HTR-8/SVneo (cell line): ENCODE data around the gene TSEN15.

Experiments used
- DNase-seq: peaks from one replicate; pipeline ENCODE4 v3.0.0; 2011; ENCODE audit warnings: low spot score, mixed read lengths; ENCODE audit not compliant: insufficient read length
- FAIRE-seq: peaks from 2 replicates; lab custom pipeline; 2011; peaks lifted over from hg19 to GRCh38; lab: Jason Lieb, UNC

The TSEN15 gene

DNA sequence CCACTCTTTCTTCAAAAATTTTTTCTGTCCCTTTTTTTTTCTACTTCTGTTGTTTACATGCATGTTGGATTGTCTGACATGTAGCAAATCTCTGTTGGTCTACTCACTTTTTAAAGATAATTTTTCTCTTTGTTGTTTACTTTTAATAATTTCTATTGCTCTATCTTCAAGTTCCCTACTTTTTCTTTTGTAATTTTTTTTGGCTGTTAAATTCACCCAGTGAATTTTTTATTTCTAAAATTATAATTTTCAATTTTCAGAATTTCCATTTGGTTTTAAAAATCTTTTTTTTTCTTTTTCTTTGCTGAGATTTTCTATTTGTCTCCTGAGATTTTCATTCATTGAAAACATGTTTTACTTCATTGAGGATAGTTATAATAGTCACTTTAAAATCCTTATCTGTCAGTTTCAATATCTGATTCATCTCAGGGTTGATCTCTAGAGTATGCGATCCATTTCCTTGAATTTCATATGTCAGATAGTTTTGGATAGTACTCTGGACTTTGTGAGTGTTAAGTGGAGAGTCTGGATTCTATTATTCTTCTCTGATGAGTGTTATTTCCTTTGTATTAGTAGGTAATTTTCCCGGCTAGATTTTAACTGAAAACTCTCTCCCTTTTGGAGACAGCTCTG is 1.6 kb upstream of the TSEN15 start:
- FAIRE-seq, result no peak

GRCh38 chr1:184050636-184051035 is 894 bp upstream of the TSEN15 start:
- FAIRE-seq (no peak), DNase-seq (no peak)

More for the DNA sequence above, 1.6 kb upstream of the TSEN15 start:
- no peak for DNase-seq

DNA sequence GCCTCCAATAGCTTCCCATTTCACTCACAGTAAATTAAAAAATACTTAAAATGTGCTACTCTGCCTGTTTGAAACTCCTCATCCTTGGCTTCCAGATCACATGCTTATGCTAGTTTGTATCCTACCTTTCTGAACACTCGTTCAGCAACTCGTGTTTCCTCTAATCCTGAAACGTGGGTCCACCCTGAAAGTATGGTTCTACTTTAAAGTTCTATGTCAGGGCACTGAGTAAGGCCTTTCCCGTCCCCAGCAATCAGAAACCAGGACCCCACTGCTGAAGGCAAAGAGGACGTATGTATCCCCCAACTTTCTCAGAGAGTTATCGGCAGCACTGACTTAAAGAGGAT is 419 bp upstream of the TSEN15 start:
- no peak for DNase-seq
- FAIRE-seq, result no peak

DNA sequence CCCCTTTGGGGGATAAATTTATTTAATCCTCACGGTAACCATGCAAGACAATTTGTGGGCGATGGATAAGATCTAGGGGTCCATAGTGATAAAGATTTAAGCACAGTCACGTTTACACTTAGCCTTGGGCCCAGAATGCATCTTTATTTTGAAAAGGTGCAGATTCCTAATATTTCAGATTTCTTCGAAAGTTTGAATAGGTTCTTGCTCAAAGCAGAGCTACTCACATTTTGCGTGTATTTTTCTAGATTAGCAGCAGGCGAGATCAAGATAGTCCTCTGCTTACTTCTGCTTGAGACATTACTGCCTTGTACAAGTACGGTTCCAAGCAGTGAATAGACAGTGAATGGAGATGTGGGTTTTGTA is 647 bp downstream of the TSEN15 start:
- DNase-seq (no peak), FAIRE-seq (no peak)

- FAIRE-seq (no peak), DNase-seq (no peak)
Observed at GRCh38 chr1:184052750-184053149, 1.2 kb downstream of the TSEN15 start.

- no peak for DNase-seq
- no peak for FAIRE-seq
Observed at GRCh38 chr1:184053881-184054280, 2.4 kb downstream of the TSEN15 start.

DNA sequence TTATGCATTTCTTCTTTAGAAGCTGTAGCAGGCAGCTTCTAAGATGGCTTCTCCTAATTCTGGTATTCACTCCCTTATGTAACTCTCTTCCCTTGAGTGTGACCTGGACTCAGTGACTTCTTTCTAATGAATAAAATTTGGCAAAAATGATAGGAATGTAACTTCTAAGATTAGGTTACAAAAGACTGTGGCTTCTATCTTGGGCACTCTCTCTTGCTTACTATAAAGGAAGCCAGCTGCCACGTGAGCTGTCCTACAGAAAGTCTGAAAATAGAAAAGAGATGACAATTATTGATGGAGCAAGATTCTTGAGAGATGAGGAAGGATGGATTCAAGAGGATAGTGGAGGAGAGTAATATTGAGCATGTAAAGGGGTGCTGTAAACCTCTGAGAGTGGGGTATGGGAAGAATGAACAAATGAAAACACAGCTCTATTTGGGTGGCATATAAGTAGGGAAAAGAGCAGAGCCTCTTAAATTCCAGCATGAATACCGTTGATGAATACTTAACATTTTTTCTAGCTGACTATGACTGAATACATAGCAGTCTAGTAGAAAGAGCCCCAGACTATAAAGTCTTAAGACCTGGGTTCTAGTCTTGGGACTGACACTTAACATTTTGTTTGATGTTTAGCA is 5.5 kb downstream of the TSEN15 start:
- DNase-seq (peak; percentile 45), FAIRE-seq (no peak)

DNA sequence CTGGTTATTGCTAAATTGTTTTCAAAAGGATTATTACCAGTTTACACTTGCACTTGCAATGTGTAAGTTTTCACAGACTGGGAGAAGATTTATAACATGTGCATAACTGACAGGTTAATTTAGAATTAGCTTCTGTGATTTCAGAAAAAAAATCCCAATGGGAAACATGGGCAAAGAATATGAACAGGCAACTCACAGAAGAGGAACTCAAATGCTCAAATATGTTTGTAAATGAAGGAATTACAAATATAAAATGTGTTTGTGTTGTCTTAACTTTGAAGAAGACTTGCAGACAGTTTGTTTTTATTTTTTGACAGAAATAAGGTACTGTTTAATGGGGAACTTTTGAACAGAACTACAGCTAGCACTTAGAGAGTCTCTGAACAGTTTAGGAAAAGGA is 8.4 kb downstream of the TSEN15 start:
- no peak for FAIRE-seq
- DNase-seq, result no peak

GRCh38 chr1:184060316-184060715 is 8.8 kb downstream of the TSEN15 start:
- DNase-seq (no peak), FAIRE-seq (no peak)

- FAIRE-seq (peak; percentile 86), DNase-seq (peak; percentile 30)
Observed at GRCh38 chr1:184061396-184062003, 10.0 kb downstream of the TSEN15 start.

GRCh38 chr1:184062640-184063286 is 11.2 kb downstream of the TSEN15 start:
- FAIRE-seq, result no peak
- no peak for DNase-seq

- FAIRE-seq (no peak), DNase-seq (no peak)
Observed at GRCh38 chr1:184065559-184065958, 14.0 kb downstream of the TSEN15 start.

DNA sequence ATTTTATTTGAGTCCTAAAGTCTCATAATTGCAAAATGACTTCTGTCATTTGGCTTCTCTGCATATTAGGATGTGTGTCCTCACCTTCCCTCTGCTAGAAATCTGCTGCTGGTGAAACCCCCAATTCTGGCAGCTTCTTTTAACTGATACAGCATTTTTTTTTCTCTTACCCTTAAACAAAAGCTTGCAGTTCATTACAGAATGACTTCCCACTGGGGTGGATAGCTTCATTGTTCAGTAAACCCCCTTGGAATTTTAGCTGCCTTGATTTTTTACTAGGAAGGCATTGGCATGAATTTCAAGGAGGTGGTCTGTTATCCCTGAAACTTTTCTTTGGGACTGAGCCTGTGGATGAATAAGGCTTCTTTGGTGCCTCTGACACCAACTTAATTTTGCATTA is 16.8 kb downstream of the TSEN15 start:
- DNase-seq (no peak), FAIRE-seq (no peak)

- no peak for FAIRE-seq
Observed at GRCh38 chr1:184069675-184070074, 18.1 kb downstream of the TSEN15 start.

DNA sequence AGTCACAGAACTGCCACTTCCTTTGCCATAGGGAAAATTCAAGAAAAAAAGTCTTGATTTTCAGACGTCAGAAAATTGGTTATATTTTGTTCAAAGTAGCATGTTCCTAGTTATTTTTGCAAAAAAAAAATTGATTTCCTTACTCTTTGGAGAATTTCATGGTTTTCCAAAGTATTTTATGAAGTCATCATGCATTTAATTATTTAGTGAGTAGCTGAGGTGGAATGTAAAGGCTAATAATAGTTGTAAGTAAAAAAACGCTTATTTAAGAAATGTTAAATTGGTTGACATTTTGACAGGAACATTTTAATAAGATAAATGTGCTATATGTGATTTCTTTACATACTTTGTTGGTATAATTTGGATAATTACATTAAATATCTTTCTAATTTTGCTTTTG is 20.8 kb downstream of the TSEN15 start:
- DNase-seq (no peak), FAIRE-seq (no peak)

More at GRCh38 chr1:184069675-184070074, 18.1 kb downstream of the TSEN15 start:
- no peak for DNase-seq

- FAIRE-seq, result no peak
Observed at GRCh38 chr1:184074383-184074782, 22.9 kb downstream of the TSEN15 start.

DNA sequence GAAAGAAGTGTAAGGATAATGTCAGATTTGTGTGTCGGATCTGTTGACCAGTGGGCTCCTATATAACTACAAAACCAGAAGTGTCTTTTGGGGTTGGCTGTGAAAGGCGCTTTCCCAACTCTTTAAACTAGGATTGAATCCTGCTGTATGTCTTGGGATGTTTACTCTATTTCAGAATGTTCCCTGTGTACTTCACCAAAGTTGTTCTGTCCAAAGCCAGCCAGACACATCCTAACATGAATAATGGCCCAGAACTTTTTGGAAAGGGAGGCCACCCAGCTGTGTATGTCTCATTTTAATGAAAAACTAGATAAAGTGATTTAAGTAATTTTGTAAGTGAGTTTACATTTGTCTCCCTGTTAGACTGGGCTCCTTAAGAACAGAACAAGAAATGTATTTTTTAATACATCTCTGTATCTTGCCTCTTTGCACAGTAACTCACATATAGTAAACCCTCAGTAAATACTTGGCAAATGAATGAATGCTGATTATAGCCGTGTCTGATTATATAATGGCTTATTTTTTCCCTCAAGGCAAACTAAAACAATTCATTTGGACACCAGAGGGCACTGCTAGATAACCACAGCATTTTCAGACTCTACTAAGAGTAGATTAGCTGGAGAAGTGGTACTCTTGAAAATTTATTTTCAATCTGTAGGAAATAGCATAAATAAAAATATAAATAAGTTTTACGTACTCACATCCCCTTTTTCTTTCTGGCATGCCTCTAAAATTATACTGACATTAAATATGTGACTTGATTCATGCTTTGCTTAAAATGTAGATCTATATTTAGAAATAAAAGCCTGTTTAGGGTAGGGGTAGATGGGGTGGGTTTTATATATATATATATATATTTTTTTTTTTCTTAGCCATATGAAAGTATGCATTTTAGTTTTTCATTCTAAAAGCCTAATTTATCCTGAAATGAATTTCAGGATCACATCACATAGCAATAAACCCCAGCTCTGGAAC is 23.8 kb downstream of the TSEN15 start:
- DNase-seq, result peak; percentile 48
- no peak for FAIRE-seq

More at GRCh38 chr1:184074383-184074782, 22.9 kb downstream of the TSEN15 start:
- no peak for DNase-seq

DNA sequence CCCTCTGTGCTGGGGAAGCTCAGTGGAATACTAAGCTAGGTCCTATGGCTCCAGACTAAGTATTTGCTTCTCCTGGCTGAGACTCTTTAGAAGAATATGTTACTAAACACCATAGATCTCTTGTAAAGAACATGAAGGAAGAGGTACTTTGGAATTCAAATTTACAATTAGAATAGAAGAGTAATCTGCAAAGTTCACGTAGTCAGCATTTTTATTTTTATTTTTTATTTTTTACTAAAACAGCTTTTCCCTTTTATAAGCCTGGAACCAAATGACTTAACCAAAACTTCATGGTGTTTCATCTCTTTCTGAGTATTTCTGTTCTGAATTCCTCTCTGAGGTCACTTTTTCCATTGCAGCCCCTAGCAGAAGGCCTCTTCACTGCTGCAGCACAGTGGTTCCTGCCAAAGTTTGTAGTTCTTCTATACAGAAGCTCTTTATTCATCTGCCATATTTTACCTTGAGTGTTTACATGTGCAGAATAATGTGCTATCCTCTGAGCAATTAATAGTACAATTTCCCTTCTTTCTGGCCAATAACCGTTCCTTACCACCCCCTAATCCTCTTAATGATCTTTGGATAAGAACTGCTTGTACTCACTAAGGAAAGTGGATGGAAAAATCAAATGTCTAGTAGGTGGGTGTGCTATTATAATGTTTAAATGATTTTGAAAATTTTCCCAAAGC is 27.2 kb downstream of the TSEN15 start:
- no peak for FAIRE-seq
- no peak for DNase-seq

DNA sequence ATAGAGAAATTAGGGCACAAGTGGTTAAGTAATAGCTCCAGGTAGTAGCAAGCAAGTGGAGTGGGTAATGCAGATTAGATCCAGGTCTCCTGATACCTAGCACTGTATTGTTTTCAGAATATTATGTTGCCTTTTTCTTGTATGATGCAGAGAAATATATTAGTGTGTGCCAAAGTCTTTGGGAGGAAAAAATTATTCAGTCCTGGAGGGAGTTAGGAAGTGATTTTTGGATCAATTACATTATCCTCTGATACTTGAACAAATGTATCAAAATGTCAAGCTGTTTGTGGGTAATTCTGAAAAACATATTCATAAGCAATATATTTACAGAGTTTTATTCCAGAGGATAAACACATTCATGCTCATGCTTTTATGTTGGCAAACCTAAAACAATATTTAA is 28.8 kb downstream of the TSEN15 start:
- FAIRE-seq, result no peak
- DNase-seq, result no peak
